C4-2B (cell line): ENCODE data around the gene BMF.

Experiments used
- H3K27ac ChIP-seq: fragments of 450-650 bp; 2 replicates; pipeline ENCODE4 v1.5.1; 2017
- CTCF ChIP-seq: fragments of 450-650 bp; conservative IDR thresholded peaks from 2 replicates; pipeline ENCODE4 v1.5.1; 2017; ENCODE audit warnings: mild to moderate bottlenecking
- ZFX ChIP-seq: fragments of 450-650 bp; IDR thresholded peaks from 2 replicates; pipeline ENCODE4 v1.6.1; 2017

The BMF gene

GRCh38 chr15:40053079-40053830, 55.4 kb downstream of the BMF start:
- TF ChIP-seq CTCF (no peak), ZFX (no peak)
- H3K27ac ChIP-seq = no peak overlapping the region; the same call in 1 of the 2 replicates

- no peak overlapping the region for H3K27ac ChIP-seq
- TF ChIP-seq CTCF (no peak), ZFX (no peak)
Observed at GRCh38 chr15:40052604-40053003, 56.1 kb downstream of the BMF start.

GRCh38 chr15:40051616-40052415, 56.9 kb downstream of the BMF start:
- H3K27ac ChIP-seq = no peak overlapping the region
- TF ChIP-seq CTCF (no peak), ZFX (no peak)

GRCh38 chr15:40050788-40051470, 57.8 kb downstream of the BMF start:
- TF ChIP-seq ZFX (no peak), CTCF (no peak)

GRCh38 chr15:40048926-40049475, 59.7 kb downstream of the BMF start:
- TF ChIP-seq CTCF = no peak
- TF ChIP-seq ZFX = no peak
- H3K27ac ChIP-seq = no peak overlapping the region

More at GRCh38 chr15:40050788-40051470, 57.8 kb downstream of the BMF start:
- no peak overlapping the region for H3K27ac ChIP-seq

GRCh38 chr15:40048211-40048792, 60.4 kb downstream of the BMF start:
- no peak overlapping the region for H3K27ac ChIP-seq

More at GRCh38 chr15:40048211-40048792, 60.4 kb downstream of the BMF start:
- TF ChIP-seq ZFX = no peak
- no peak for TF ChIP-seq CTCF
